Superior temporal gyrus (tissue), 1 donor: ENCODE results near the gene LDLRAD4.
A peak's percentile ranks its signal among the peaks of the same experiment; 100 is the strongest.
"Not testable (repeated sequence)": the region's sequence is repeated elsewhere in the genome, so short reads cannot be mapped to it uniquely, and the experiment has no call there.

Experiments
- DNase-seq: peaks from one replicate; pipeline ENCODE4 v3.0.0-alpha.2; 2016; ENCODE audit errors: extremely low spot score

The LDLRAD4 gene

DNA sequence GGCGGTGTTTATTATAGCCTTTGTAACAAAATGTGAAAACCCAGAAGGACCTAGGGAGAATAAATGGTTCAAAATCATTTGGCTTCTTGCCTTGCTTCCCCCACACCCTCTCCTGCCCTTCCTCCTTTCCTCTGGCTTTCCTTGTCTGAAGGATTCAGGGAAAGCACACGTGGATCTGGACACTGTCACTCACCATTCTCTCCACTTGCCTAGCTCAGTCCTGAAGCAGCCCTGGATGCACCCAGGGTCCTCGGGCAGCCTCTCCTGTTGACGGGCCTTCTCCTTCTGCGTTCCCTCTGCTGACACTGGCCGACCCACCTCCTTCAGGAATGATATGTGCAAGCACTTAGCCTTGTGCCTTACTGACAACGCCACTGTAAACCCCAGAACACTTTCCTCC lies 439.4 kb downstream of the LDLRAD4 start:
- no peak for DNase-seq

DNA sequence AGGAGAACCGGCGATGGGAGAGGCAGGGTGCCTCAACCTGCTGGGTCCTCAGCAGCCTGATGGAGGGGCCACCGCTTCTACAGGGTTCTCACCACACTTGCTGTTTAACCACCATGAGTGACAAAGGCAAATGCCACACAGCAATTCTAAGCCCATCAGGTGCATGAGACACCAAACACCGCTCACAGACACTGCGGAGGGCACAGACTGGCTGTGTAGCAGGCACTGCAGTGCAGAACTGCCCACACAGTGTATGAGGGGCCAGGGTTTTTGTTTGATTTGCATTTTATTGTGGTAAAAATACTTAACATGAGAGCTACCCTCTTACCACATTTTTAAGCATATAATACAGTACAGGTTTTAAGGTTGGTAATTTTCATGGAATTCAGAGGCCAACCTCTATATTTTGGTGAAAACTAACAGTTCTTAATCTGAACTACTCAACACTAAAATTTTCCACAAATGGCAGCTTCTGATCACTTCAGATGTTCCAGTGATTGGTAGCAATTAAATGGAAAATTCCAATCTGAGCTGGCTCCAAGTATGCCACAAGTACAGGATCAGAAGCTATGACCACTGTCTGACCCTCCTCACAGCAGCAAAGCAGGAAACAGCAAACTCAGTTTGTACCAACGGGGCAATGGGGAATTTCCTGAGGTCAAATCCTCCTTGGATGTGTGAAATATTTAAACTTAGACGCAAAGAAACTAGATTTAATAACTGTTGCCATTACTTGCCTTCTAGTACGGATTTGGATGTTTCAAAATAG lies 440.1 kb downstream of the LDLRAD4 start:
- no peak for DNase-seq

DNA sequence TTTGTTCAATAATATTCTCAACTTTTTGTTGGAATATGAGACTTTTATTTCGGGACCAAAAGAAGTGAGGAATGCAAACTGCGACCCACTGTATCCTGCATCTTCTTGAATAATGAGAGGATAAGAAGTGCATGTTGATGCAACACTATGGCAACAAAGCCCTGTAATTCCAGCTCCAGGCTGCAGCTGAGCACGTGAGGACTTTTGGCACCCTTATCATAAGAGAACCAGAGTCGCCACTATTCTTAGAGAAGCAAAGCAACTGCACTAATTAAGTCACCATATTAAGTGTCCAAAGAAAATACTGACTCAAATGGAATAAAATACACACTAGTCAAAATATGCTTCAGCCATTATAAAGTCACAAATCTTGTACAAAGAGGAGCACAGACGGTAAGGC lies 441.9 kb downstream of the LDLRAD4 start:
- DNase-seq, result no peak

DNA sequence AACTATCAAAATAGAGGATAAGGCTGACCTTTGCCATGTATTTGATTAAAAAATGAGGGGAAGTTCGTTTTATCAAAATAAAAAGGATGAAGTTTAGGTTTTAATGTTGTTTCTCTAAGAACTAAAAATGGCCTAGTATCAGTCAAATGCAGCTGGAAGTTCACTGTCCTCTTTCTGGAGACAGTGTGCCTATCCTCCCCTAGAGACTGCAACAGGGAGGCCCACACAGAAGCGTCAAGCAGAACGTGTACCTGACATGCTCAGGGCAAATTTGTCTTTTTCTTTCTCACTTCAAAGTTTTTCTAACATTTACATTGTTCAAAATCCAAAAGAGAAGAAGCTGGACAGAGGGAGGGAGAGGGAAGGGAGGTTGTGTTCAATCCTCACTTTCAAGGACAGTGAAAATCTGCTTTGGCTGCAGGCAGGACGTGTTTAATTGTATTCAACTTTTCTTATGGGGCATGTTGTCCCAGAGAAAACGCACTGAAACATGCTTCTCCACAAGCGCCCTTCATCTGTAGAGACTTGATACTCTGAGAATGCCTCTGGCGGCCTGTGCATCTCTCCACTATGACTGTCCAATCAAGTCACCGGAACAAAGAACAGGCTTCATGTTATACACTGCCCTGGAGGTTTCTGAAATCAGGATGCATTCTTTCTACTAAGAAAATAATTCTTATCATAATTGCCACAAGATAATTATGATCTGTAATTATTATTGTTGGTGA lies 442.7 kb downstream of the LDLRAD4 start:
- no peak for DNase-seq

DNA sequence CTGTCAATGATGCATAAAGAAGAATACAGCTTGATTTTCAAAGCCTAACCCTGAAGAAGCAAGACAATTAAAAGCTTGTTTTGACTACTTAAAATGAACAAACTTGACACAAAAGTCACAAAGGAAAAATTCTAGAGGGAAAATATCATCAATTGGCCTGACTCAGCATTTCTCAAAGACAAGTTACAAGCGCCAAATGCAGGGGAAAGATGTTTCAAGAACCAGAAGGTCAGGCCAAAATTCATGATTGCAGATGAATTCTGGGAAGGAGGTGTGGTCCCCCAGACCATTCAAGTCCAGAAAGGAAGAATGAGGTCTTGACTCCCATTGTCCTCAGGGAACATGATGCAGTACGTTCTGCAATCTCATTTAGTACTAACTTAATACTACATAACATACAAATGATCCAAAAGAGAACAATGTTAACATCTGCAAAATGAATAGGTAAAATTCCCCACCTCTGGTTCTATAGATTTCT lies 443.3 kb downstream of the LDLRAD4 start:
- no peak for DNase-seq

DNA sequence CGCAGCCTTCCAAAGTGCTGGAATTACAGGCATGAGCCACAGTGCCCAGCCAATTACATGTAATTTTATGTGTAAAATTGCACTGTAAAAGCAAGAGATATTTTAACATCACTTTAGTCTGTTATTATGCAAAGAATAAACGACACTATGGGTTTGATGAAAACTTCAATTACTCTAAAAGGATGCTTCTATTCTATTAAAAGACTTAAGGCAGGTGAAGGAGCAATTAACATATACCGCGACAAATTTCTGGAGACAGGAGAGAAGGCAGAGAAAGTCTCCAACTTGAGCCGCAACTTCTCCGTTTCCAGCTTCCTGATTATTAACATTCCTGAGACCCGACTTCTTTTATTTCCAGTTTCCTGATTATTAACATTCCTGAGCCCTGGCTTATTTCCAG lies 454.1 kb downstream of the LDLRAD4 start:
- DNase-seq, result no peak

DNA sequence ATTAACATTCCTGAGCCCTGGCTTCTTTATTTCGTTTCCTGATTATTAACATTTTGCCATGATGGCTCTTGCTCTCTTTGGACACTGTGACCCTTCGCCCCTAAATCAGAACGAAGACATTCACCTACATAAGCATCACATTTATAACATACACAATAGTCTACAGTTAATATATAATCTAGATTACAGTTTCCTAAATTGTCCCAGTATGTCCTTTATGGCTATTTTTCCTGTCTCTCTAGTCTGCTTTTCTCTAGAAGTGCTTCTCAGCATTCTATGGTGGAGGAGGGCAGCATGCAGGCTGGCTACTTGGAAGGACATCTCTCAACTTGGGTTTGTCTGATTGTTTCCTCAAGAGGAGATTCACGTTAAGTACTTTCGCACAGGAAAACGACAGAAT lies 457.9 kb downstream of the LDLRAD4 start:
- DNase-seq, result no peak

DNA sequence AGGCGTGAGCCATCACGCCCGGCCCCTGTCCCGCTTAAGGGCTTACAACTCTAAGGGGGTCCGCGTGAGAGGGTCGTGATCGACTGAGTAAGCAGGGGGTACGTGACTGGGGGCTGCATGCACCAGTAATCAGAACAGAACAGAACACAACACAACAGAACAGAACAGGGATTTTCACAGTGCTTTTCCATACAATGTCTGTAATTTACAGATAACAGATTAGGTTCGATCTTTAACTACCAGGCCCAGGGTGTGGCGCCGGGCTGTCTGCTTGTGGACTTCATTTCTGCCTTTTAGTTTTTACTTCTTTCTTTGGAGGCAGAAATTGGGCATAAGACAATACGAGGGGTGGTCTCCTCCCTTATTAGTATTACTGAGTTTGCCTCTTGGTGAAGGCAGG lies 458.8 kb downstream of the LDLRAD4 start:
- DNase-seq, result not testable (repeated sequence)

DNA sequence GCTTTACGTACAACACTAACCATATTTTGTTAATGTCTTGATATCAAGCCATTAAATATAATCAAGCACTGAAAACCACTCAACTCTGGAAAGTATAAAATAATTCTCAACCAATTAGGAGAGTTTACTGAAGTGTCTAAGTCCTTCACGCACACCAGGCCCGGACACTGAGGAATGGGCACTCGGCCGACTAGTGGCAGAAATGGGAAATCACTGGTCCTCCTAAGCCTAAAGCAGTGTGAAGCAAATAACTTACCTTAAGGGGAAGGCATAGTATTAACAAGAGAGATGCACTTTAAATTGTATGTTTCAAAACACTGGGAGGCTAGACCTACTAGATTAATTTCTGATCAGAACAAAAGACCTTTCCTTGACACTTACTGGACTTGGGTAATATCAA lies 462.1 kb downstream of the LDLRAD4 start:
- DNase-seq, result peak; percentile 72

DNA sequence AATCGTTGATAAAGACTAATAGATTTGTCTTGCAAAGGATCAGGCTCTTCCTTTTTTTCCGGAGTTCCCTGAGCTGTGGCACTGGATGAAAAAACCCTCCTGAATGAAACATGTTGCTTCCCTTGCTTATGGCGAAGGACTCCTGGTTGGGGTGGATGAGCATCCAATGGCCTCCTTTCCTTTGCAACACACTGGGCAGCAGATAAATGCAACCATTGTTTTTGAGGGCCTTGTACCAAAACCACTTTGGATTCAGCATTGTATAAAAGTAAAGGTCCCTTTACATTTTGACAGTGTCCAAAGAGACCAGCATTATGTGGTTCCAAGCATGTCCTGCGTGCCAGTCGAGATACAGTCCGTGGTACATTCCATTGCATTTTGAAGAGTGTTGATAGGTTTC lies 463.1 kb downstream of the LDLRAD4 start:
- no peak for DNase-seq

DNA sequence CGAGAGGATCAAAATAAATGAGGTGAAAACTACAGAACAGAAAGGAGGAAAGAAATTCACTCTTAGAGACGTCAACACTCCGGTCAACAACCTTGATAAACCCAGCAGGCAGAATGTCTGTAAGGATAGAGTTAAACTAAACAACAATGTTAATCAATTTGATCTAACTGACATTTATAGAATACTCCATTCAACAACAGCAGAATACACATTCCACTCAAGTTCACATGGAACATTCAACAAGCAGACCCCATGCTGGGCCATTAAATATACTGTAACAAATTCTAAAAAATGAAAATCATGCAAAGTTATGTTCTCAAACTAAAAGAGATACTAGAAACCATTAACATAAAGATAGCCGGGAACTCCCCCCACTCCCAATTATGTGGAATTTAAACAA lies 466.0 kb downstream of the LDLRAD4 start:
- no peak for DNase-seq

DNA sequence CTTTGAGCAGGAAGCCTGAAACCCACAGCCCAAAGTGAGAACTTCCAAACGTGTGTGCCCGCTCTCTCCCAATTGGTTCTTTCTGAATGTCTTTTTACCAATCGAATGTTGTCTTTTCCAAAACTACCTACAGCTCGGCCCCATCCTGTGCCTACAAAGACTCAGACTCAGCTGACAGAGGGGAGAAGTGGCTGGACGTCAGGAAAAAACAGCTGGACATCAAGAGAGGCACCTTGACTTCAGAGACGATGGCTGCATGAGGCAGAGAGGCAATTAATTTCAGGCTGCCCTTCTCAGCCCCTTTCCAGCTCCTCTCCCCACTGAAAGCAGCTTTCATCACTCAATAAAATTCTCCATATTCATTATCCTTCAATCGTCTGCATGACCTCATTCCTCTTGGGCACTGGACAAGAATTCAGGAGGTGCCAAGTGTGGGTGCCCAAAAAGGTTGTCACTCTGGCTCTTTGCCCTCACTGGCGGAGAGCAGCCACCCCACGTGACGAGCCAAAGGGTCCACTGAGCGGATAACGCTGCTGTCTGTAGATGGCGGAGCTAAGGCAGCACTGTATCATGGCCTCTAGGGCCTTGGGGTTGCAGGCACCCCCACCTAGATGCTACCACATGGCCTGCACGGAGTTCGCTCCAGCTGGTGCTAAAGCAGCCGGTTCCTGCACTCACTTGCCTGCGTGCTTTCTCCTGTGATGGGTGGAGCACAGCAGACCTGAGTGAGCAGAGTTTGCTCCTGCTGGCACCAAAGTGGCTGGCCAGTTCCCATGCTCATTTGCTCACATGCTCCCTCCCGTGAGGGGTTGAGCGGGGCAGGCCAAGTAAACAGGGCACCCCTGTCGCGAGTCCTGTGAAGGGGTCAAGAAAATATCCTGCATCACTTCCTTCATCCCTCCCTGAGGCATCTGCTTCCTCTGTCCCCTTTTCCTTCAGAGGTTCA lies 469.9 kb downstream of the LDLRAD4 start:
- no peak for DNase-seq

DNA sequence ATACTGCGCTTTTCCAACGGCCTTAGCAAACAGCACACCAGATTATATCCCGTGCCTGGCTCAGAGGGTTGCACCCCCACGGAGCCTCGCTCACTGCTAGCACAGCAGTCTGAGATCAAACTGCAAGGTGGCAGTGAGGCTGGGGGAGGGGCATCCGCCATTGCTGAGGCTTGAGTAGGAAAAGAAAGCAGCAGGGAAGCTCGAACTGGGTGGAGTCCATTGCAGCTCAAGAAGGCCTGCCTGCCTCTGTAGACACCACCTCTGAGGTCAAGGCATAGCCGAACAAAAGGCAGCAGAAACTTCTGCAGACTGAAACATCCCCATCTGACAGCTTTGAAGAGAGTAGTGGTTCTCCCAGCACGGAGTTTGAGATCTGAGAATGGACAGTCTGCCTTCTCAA lies 471.5 kb downstream of the LDLRAD4 start:
- DNase-seq, result not testable (repeated sequence)

DNA sequence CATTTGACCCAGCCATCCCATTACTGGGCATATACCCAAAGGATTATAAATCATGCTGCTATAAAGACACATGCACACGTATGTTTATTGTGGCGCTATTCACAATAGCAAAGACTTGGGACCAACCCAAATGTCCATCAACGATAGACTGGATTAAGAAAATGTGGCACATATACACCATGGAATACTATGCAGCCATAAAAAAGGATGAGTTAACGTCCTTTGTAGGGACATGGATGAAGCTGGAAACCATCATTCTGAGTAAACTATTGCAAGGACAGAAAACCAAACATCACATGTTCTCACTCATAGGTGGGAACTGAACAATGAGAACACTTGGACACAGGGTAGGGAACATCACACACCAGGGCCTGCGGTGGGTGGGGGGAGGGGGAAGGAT lies 476.8 kb downstream of the LDLRAD4 start:
- DNase-seq, result not testable (repeated sequence)

DNA sequence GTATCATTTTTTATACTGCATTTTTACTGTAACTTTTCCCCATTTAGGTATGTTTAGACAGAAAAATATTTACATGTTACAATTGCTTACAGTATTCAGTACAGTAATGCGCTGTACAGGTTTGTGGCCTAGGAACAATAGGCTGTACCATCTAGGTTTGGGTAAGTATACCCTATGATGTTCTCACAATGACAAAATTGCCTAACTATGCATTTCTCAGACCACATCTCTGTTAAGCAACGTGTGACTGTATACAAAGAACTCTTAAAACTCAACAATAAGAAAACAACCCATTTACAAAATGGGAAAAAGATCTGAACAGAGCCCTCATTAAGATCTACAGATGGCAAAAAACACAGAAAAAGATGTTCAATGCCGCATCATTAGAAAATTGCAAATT lies 478.4 kb downstream of the LDLRAD4 start:
- no peak for DNase-seq

DNA sequence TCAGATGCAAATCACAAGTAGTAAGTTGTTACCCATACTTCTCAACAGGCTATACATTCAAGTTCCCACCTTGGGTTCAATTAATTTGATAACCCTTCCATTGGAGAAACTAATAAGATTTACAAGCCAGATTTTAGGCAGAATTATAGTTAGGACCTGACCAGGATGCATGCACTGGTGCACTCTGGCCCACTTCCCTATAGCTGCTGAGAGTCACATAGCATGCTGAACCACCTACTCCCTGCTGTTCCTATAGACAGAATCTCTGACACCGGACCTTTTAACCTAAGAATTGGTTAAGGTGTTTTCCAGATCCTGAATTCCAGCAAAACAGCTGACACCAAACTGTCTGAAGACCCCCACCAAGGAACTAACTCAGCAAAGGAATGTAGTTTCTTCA lies 481.6 kb downstream of the LDLRAD4 start:
- DNase-seq, result no peak
